GM19035 (cell line): ENCODE data around the gene NRROS.

ENCODE experiments used
- ATAC-seq: cut with Tn5 transposase; IDR thresholded peaks from one replicate; pipeline ENCODE4 v1.9.1; 2021; ENCODE audit not compliant: unreplicated experiment

The NRROS gene

DNA sequence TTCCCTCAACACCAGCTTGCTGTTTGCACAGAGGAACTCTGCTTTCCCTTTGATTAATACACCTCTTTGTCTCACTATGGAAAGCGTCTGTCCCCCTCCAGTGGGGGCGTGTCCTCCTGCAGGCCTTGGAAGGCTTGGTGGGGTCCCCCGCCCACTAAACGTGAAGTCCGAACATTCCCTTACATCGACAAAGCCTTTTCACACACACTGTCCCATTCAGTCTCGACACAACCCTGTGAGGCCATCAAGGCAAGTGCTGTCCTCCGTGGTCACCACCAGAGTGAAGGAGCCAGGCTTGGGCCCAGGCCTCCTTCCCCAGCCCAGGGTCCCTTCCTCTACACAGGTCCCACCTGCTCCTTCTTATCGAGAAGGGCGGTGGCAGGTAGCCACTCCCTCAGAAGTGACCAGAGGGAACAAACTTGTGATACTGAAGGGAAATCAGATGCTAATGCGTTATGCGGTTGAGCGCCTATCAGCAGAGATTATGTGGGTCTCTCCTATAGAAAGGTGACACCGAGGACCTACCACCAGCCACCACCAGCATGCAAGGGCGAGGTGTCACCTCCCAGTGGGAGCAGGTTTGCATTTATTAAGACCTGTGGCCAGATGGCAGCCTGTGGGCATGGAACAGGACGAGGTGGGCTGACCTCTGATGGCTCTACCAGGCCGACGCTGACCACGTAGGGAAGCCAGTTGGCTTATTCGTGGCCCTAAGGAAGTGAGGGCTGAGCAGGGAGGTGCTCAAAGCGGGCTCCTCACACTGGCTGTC is 6.6 kb downstream of the NRROS start:
- ATAC-seq = no peak

DNA sequence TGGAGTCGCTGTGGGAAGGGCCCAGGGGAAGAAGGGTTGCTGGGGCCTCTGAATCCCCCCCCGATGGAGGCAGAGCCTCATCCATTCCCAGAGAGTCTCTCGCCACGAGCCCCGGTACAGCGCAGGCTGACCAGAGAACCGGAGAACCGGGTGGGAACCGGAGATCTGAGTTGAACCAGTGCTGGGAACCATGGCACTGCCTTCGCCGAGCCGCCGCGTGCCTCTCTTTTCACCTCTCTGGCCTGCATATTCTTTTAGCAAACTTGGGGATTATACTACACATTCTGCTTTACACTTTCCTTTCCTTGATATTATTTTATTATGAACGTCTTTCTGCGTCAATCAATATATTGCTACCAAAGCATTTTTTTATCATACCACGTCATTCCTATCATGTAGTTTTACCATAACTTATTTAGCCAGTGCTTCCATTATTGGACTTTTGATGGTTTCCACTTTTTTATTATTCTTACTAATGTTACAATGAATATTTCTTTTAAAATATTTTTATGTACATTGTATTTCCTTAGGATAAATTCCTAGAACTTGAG is 7.2 kb downstream of the NRROS start:
- ATAC-seq = no peak

DNA sequence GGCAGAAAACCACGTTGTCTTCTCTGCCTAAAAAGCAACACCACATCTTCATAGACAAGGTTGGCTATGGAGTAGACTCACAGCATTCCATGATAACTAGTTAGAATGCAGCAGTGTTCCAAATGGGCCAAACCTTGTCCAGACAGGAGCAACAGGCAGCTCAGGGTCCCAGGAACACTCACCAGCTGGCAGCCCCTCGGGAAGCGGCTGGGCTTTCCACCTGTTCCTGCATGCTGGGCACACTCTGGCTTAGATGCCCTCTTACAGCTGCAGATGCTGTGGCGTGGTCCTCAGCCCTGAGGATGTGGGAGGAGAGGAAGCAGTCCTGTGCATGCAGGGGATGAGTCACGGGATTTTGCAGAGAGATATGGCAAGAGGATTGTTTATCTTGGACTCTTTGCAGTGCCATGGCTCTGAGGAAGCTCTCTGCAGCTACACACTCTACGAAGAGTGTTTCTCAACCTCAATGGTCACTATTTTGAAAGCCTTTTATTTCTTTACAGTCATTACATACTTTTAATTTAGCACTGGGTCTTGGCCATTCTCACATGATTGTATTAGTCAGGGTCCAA is 11.3 kb downstream of the NRROS start:
- ATAC-seq = no peak

DNA sequence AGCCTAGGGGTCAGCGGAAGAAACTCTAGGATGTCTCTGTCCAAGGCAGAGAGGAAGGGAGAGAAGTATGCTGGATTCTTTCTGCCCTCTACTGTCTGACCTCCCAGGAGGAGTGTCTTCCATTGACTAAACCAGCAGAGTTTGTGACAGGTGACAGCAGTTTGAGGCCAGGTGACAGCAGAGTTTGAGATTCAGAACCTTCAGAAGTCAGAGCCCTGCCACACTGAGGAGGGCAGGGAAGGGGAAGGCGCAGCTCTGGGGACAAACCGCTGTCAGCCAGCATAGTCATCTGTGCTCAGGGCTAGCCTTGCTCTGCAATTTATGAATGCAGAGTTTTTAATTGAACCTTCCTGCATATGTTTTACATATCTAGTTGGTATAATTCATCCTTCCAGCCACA is 12.3 kb downstream of the NRROS start:
- ATAC-seq = no peak

DNA sequence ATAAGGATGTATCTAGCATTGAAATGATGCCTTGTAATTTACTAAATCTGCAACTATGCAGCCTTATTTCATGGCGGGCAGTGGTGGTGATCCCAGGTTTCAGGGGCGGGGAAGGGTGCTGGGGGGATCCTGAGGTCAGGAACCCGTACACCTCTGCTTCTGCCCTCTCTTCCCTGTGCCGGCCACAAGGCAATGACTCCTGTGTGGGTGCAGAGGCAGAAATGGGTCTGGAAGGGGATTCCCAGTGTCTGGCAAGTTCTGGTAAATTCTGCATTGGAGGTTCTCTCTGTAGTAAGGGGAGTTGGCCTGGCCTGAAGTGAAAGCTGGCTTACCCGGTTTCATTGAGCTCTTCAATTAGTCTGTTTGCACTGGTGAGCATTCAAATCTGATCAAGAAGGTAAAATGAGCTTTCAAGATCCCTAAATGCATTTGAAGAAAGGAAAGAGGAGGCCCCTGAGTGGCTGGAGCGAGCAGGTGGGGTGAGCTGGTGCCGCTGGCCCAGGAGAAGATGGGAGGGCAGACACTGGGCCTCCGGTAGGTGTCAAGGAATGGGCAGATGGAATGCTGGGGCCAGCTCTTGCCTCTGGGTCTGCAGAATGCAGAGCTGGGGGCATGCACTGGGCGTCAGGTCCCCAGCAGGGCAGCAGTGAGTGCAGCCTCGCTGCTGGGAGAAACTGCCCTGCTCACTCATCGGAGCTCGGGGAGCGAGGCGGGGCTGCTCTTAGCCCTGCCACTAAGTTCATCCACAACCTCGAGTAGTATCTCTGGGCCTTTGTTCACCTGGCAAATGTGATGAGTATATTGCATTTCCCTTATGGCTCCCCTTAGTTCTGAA is 13.7 kb downstream of the NRROS start:
- no peak for ATAC-seq

- no peak for ATAC-seq
Measured at GRCh38 chr3:196654006-196654734, 14.7 kb downstream of the NRROS start.

DNA sequence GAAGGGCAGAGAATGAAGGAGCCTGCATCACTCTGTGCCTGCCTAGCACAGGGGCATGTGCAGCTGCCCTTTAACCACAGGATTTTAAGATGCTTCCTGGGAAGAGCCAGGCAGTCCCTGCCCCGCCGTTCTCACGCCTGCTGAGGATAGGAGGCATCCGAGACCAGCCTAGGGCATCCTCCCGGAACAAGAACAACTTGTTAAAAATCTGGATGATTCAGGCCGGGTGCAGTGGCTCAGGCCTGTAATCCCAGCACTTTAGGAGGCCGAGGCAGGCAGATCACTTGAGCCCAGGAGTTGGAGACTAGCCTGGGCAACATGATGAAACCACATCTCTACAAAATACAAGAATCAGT is 15.2 kb downstream of the NRROS start:
- ATAC-seq = no peak

- ATAC-seq = no peak
Measured at GRCh38 chr3:196655496-196655895, 16.0 kb downstream of the NRROS start.

- no peak for ATAC-seq
Measured at GRCh38 chr3:196656213-196656612, 16.7 kb downstream of the NRROS start.

DNA sequence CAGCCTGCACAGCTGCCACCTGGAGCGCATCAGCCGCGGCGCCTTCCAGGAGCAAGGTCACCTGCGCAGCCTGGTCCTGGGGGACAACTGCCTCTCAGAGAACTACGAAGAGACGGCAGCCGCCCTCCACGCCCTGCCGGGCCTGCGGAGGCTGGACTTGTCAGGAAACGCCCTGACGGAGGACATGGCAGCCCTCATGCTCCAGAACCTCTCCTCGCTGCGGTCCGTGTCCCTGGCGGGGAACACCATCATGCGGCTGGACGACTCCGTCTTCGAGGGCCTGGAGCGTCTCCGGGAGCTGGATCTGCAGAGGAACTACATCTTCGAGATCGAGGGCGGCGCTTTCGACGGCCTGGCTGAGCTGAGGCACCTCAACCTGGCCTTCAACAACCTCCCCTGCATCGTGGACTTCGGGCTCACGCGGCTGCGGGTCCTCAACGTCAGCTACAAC is 20.4 kb downstream of the NRROS start:
- no peak for ATAC-seq

DNA sequence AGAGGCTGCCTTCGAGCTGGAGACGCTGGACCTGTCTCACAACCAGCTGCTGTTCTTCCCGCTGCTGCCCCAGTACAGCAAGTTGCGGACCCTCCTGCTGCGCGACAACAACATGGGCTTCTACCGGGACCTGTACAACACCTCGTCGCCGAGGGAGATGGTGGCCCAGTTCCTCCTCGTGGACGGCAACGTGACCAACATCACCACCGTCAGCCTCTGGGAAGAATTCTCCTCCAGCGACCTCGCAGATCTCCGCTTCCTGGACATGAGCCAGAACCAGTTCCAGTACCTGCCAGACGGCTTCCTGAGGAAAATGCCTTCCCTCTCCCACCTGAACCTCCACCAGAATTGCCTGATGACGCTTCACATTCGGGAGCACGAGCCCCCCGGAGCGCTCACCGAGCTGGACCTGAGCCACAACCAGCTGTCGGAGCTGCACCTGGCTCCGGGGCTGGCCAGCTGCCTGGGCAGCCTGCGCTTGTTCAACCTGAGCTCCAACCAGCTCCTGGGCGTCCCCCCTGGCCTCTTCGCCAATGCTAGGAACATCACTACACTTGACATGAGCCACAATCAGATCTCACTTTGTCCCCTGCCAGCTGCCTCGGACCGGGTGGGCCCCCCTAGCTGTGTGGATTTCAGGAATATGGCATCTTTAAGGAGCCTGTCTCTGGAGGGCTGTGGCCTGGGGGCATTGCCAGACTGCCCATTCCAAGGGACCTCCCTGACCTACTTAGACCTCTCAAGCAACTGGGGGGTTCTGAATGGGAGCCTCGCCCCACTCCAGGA is 21.1 kb downstream of the NRROS start:
- no peak for ATAC-seq

DNA sequence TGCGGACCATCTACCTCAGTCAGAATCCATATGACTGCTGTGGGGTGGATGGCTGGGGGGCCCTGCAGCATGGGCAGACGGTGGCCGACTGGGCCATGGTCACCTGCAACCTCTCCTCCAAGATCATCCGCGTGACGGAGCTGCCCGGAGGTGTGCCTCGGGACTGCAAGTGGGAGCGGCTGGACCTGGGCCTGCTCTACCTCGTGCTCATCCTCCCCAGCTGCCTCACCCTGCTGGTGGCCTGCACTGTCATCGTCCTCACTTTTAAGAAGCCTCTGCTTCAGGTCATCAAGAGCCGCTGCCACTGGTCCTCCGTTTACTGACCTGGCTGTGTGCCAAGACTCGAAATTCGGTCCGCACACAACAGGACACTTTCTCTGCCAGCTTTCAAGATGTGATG is 21.9 kb downstream of the NRROS start:
- ATAC-seq = no peak

DNA sequence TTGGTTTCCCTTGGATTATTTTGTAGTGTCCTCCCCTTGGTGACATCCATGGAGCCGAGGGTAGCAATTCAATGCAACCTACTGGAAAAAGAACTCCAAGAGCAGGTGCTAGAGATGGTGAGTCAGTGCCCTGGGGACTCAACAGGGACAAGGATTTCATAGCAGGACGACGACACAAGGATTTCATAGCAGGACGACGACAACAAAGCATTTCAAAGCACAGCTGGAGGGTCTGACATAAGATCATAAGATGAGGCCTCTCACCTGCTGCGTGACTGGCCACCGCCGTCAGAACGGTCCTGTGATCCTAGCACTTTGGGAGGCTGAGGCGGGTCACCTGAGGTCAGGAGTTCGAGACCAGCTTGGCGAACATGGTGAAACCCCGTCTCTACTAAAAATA is 22.5 kb downstream of the NRROS start:
- ATAC-seq = no peak

GRCh38 chr3:196662711-196663571 is 23.4 kb downstream of the NRROS start:
- no peak for ATAC-seq

GRCh38 chr3:196666001-196666867 is 26.7 kb downstream of the NRROS start:
- no peak for ATAC-seq

GRCh38 chr3:196667056-196667825 is 27.7 kb downstream of the NRROS start:
- no peak for ATAC-seq

- ATAC-seq = no peak
Measured at GRCh38 chr3:196670339-196670738, 30.8 kb downstream of the NRROS start.

- ATAC-seq = no peak
Measured at GRCh38 chr3:196673632-196674031, 34.1 kb downstream of the NRROS start.
